Common myeloid progenitor, CD34-positive (primary cell): ENCODE measurements around the gene PEF1.

ENCODE experiments used
- CTCF ChIA-PET: fragments of 350-600 bp; sonication (Branson Sonifier 250); formaldehyde crosslinking; loops from one replicate; lab custom pipeline; 2021; ENCODE audit warnings: antibody characterized with exemption; lab: Charles Lee
- POLR2A ChIA-PET: fragments of 350-600 bp; sonication (Branson Sonifier 250); formaldehyde crosslinking; loops from one replicate; lab custom pipeline; 2021; ENCODE audit warnings: antibody characterized with exemption; lab: Charles Lee
- DNase-seq, 3 donors: peaks; one replicate each; pipeline versions ENCODE4 v3.0.0 to v3.0.0-alpha.2; 2013
- H3K27ac ChIP-seq, 2 experiments: 1 replicate in 1 of 2; 2 replicates in 1 of 2; pipeline ENCODE4 v1.7.0; 2013; ENCODE audit warnings: inconsistent platforms in 2 of 2, low read length in 2 of 2, mild to moderate bottlenecking in 2 of 2, low read depth in 1 of 2, moderate library complexity in 1 of 2; ENCODE audit not compliant: severe bottlenecking in 2 of 2, insufficient read depth in 1 of 2, poor library complexity in 1 of 2
- H3K27me3 ChIP-seq, 5 experiments: replicated peaks in 2 of 5; 1 replicate in 3 of 5; 2 replicates in 2 of 5; pipeline versions ENCODE4 v1.6.1 to v1.7.0; 2013; ENCODE audit warnings: low read length in 4 of 5, mild to moderate bottlenecking in 2 of 5, moderate library complexity in 2 of 5, inconsistent platforms in 1 of 5; ENCODE audit not compliant: insufficient read depth in 5 of 5, control insufficient read depth in 4 of 5
- H3K36me3 ChIP-seq, 4 experiments: 1 replicate in 2 of 4; 2 replicates in 2 of 4; pipeline versions ENCODE4 v1.6.1 to v1.7.0; 2013; ENCODE audit warnings: low read length in 3 of 4, control low read depth in 1 of 4, mild to moderate bottlenecking in 1 of 4; ENCODE audit not compliant: control insufficient read depth in 4 of 4, insufficient read depth in 4 of 4
- H3K4me1 ChIP-seq, 4 experiments: 1 replicate in 3 of 4; 2 replicates in 1 of 4; pipeline versions ENCODE4 v1.6.1 to v1.7.1; 2013; ENCODE audit warnings: low read length in 3 of 4, mild to moderate bottlenecking in 3 of 4, control low read depth in 1 of 4, inconsistent platforms in 1 of 4, moderate library complexity in 1 of 4; ENCODE audit not compliant: control insufficient read depth in 4 of 4, insufficient read depth in 4 of 4; ENCODE audit errors: control extremely low read depth in 1 of 4
- H3K4me3 ChIP-seq, 7 experiments: 1 replicate in 4 of 7; 2 replicates in 3 of 7; pipeline versions ENCODE4 v1.5.1 to v1.7.0; 2013; ENCODE audit warnings: mild to moderate bottlenecking in 7 of 7, low read length in 6 of 7, moderate library complexity in 6 of 7, inconsistent platforms in 2 of 7, low read depth in 2 of 7, control low read depth in 1 of 7; ENCODE audit not compliant: insufficient read depth in 4 of 7, control insufficient read depth in 1 of 7; ENCODE audit errors: extremely low read depth in 1 of 7
- H3K9me3 ChIP-seq, 5 experiments: 1 replicate in 4 of 5; 2 replicates in 1 of 5; pipeline versions ENCODE4 v1.6.1 to v1.7.1; 2013; ENCODE audit warnings: low read length in 4 of 5, mild to moderate bottlenecking in 2 of 5, inconsistent platforms in 1 of 5, low read depth in 1 of 5, moderate library complexity in 1 of 5; ENCODE audit not compliant: control insufficient read depth in 4 of 5, insufficient read depth in 2 of 5; ENCODE audit errors: control extremely low read depth in 1 of 5
- WGBS: methylation state at CpG from one replicate; pipeline ENCODE4 v1.1.5; 2013; ENCODE audit not compliant: insufficient coverage; 5-methylcytosine and 5-hydroxymethylcytosine counted together

Gene PEF1

GRCh38 chr1:31668303-31668883 lies 23.7 kb upstream of the PEF1 start:
- Histone ChIP-seq H3K27ac (no peak overlapping the region), H3K9me3 (no peaks in the 10 kb centered on the region), H3K4me3 (no peak overlapping the region), H3K36me3 (no peaks in the 10 kb centered on the region), H3K27me3 (peaks cover 0 to 3% (median 0%) of the 10 kb centered on the region in 5 experiments), H3K4me1 (peaks cover 0 to 18% (median 13%) of the 10 kb centered on the region in 4 experiments)
- POLR2A ChIA-PET: no interaction called here
- WGBS: 94% methylated on average over 11 of the region's 11 CpGs
- CTCF ChIA-PET: interaction anchor here (1.0 to 4.9 kb wide), 4 partner anchors 35 to 121 kb away, joined by 3 to 28 read pairs (median 6); partner anchors contain the start of gene COL16A1
- no peak for DNase-seq

DNA sequence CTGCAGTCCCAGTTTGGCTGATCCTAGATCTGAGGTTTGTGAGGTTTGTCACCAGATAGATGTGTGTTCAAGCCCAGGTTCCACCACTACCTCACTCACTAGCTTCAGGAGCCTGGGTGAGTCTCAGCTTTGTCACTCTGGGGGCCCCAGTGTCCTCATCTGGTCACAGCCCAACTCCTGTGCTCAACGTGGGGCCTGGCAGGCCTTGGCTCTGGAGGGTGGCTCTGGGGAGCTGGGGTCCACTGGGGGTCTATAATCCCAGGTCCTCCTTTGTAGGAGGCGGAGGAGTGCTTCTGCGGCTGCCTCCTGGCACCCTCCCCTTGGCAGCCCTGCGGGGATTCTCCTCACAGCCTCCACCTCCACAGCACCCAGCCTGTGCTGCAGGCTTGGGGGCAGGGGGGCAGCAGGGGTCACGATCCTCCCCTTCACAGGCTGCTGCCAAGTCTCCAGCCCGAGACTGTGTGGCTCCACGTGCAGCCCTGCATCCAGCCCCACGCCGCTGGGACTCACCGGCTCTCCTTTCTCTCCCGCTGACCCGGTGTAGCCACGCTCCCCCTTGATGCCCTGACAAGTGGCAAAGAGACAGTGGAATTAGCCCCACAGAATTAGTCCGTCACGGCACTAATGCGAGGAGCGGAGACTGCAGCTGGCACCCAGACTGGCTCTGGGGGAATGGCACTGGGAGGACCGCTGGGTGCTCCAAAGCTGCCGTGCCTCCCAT lies 22.5 kb upstream of the PEF1 start:
- DNase-seq: no peak
- ChIA-PET POLR2A (no interaction called here), CTCF (interaction anchor here (1.2 to 7.2 kb wide), 5 partner anchors 9 to 122 kb away, joined by 3 to 84 read pairs (median 10); no protein-coding TSS in a partner anchor)
- Histone ChIP-seq H3K36me3 (no peaks in the 10 kb centered on the region), H3K27ac (no peak overlapping the region), H3K4me3 (no peak overlapping the region), H3K27me3 (peaks cover 0 to 3% (median 0%) of the 10 kb centered on the region in 5 experiments), H3K4me1 (peaks cover 0 to 18% (median 13%) of the 10 kb centered on the region in 4 experiments), H3K9me3 (no peaks in the 10 kb centered on the region)
- whole genome bisulfite sequencing: 96% methylated on average over 18 of the region's 19 CpGs

DNA sequence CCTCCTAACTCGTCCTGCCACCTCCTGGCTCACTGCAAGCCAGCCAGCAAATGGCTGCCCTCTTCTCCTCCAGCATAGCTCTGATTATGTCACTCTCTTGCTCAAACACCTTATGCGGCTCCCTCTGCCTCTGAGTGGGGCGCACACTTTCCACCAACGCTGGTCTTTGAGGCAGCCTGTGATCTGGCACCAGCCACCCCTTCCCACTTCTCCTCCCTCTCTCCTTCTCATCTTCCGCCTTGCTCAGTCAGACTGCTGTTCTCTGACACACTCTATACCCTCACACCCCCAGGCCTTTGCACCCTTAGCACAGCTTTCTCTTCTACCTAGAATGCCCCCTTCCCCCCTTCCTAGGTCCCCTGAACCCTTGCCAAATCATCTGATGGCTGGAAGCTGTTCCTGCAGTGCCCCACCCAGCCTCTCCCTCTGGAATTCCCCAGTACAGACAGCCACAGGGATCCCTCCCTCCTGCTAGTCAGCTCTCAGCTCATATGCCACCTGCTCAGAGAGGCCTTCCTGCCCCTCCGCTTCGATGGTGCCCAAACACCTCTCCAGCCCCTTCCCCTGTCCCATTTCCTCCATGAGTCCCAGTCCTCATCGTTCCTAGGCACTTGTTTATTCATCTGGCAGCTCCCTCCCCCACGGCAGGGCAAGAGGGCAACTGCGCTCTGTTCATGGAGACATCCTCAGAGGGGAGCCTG lies 21.7 kb upstream of the PEF1 start:
- H3K4me3 ChIP-seq: no peak overlapping the region
- 85% methylated on average over 10 of the region's 10 CpGs for WGBS
- no peaks in the 10 kb centered on the region for H3K9me3 ChIP-seq
- POLR2A ChIA-PET: interaction anchor here (1.1 kb wide), 1 partner anchor 22 kb away, joined by 3 read pairs; the partner anchor contains the start of gene PEF1
- peaks cover 0 to 3% (median 0%) of the 10 kb centered on the region in 5 experiments for H3K27me3 ChIP-seq
- CTCF ChIA-PET: interaction anchor here (1.2 to 7.2 kb wide), 7 partner anchors 10 to 297 kb away, joined by 3 to 84 read pairs (median 8); no protein-coding TSS in a partner anchor
- no peaks in the 10 kb centered on the region for H3K36me3 ChIP-seq
- no peak overlapping the region for H3K27ac ChIP-seq
- DNase-seq: no peak
- peaks cover 0 to 18% (median 13%) of the 10 kb centered on the region in 4 experiments for H3K4me1 ChIP-seq

DNA sequence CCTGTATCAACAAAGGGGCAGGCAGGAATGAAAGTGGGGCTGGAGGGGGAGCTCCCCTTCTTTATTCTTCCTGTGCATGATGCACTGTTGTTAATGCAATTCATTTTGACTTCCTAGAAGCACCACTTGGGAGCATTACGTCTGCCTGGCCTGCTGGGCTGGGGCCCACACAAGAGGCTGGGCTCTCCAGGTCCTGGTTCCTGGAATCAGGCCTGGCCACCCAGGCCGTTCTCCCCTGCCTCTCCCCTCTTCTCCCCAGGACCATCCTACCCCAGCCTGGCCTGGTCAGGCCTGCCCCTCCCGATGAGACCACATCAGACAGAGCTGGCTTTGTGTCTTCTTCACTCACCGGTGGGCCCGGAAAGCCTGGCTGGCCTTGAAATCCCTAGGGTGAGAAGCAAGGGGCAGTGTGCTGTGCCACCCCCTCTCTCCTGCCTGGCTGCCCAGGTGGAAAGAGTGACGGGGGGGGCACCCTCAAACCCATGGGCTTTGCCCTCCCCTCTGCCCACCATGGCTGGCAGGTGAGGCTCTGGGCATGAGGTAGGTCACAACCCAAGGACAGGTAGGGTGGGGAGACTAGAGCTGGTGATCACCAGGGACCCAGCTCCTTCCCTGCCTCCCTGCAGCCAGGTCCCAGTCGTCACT lies 20.7 kb upstream of the PEF1 start:
- Histone ChIP-seq H3K27ac (no peak overlapping the region), H3K4me1 (peaks cover 0 to 12% (median 9%) of the 10 kb centered on the region in 4 experiments), H3K36me3 (no peaks in the 10 kb centered on the region), H3K4me3 (no peak overlapping the region), H3K9me3 (no peaks in the 10 kb centered on the region), H3K27me3 (peaks cover 0 to 3% (median 0%) of the 10 kb centered on the region in 5 experiments)
- 98% methylated on average over 5 of the region's 7 CpGs for WGBS
- ChIA-PET CTCF (interaction anchor here (0.9 to 7.2 kb wide), 15 partner anchors 11 to 298 kb away, joined by 3 to 84 read pairs (median 8); partner anchors contain the start of gene COL16A1), POLR2A (interaction anchor here (1.1 kb wide), 1 partner anchor 21 kb away, joined by 3 read pairs; the partner anchor contains the start of gene PEF1)
- DNase-seq: no peak

DNA sequence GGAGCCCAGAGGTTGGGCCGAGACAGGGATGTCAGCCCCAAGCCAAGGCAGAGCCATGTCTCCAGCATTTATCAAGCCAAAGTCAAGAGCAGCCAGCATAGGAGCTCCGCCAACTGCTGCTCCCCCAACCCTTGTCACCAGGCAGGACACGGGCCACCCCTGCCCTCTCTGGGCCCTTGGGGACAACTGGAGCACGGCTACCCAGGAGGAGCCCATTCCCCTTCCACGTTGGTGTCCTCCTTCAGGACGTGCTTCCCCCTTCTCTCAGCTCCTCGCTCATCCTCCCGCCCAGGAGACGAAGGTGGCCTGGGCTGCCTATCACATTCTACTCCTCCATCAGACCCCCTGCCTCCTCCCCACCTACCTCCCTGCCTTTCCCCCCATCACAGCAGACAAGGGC lies 19.9 kb upstream of the PEF1 start:
- Histone ChIP-seq H3K9me3 (no peaks in the 10 kb centered on the region), H3K27me3 (peaks cover 0 to 2% (median 0%) of the 10 kb centered on the region in 5 experiments), H3K4me1 (peaks cover 0 to 4% (median 1%) of the 10 kb centered on the region in 4 experiments), H3K27ac (no peak overlapping the region), H3K36me3 (no peaks in the 10 kb centered on the region), H3K4me3 (no peak overlapping the region)
- ChIA-PET CTCF (interaction anchor here (0.6 to 7.2 kb wide), 17 partner anchors 12 to 299 kb away, joined by 3 to 84 read pairs (median 6); partner anchors contain the start of genes ADGRB2 and COL16A1), POLR2A (no interaction called here)
- WGBS: 91% methylated on average over 9 of the region's 9 CpGs
- DNase-seq: no peak

DNA sequence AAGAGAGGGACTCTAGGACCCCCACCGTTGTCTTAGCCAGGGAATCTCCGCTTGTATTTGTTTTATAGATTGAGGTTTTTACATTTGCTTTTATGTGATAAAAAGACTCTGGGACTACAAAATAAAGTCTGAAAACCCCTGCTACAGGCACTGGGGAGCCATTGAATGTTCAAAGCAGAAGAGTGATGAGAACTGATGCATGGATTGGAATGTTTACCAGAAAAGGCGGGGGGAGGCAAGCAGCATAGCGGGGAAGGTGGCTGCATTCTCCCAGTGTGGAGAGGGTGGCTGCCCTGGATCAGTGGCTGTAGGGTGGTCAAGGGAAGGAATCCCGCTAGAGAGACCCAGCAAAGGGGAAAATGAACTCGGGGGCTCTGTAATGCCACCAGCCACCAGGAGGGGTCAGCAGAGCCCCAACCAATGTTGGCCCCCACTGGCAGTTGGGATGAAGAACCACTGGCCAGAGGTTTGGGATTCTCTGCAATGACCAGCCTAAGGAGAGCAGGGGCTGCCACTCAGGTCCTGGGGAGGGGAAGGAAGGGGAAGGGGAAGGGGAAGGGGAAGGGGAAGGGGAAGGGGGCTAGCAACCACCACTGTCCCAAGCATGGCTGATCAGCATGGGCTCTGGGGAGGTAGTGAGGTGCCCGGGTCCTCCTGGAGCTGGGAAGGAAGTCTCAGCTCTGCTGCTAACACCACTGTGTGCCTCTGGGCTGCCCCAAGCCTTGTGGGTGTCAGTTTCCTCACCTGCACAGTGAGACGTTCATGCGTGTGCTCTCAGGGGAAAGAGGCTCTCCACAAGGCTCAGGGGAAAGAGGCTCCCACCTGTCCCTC lies 19.2 kb upstream of the PEF1 start:
- H3K9me3 ChIP-seq: no peaks in the 10 kb centered on the region
- H3K27ac ChIP-seq: no peak overlapping the region
- H3K4me1 ChIP-seq: no peaks in the 10 kb centered on the region
- DNase-seq: peak; percentile 14 to 38 (median 15)
- 52% methylated on average over 9 of the region's 9 CpGs for WGBS
- no peaks in the 10 kb centered on the region for H3K27me3 ChIP-seq
- H3K4me3 ChIP-seq: no peak overlapping the region
- ChIA-PET POLR2A (interaction anchor here (0.6 kb wide), 1 partner anchor 142 kb away, joined by 3 read pairs; no protein-coding TSS in a partner anchor), CTCF (interaction anchor here (0.6 to 7.2 kb wide), 21 partner anchors 8 to 210 kb away, joined by 3 to 84 read pairs (median 6); partner anchors contain the start of genes ADGRB2 and COL16A1)
- H3K36me3 ChIP-seq: no peaks in the 10 kb centered on the region
